Measurements from ENCODE around the gene MAD1L1. TPM values are rescaled to one million over a fixed set of nuclear protein-coding genes. Genes with fewer than 3 reads are reported as not detected.

MAD1L1 gene
- total and polyA plus RNA-seq, 3 experiments from 2014 or later, result 43.6 to 185 (median 47.3) TPM

DNA sequence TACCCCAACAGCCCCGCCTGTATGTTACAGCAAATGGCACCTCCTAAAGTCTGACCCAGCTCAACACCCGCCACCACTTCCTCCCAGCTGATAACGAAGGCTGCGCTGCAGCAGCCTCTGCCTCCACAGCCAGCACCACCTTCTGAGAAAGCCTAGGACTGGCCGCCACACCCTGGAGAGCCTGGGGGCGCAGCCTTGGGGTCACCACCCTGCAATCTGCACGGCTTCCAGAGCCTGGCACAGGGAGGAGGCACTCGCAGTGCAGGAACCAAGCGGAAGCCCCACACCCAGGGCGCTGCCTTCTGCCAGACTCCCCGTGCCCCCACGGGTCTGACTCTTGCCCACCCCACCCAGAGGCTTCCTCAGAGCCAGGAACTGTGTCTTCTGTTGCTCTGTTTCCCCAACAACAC lies 112.5 kb downstream of the MAD1L1 start:
- Histone ChIP-seq H3K36me3 (ENCODE audit: insufficient read depth, low read length) (no peaks in the 10 kb centered on the region), H3K27me3 (ENCODE audit: insufficient read depth, low read length, poor library complexity, severe bottlenecking) (no peaks in the 10 kb centered on the region), H3K4me3 (ENCODE audit: low read length) (no peak overlapping the region), H3K9me3 (ENCODE audit: low read length) (no peaks in the 10 kb centered on the region), H3K4me1 (ENCODE audit: insufficient read depth, low read length) (peaks cover 24% of the 10 kb centered on the region), H3K27ac (ENCODE audit: low read depth, low read length) (no peak overlapping the region)
- CTCF ChIA-PET, result interaction anchor here (0.6 to 2.3 kb wide), 3 partner anchors 16 to 331 kb away, joined by 3 to 12 read pairs (median 3); no protein-coding TSS in a partner anchor
- Mint-ChIP-seq H3K27me3 (peaks cover 0 to 2% of the 10 kb centered on the region in 2 donors), H3K9me3 (no peaks in the 10 kb centered on the region), H3K4me3 (peak overlapping the region; percentile 7 to 83 (median 76)), H3K36me3 (peaks cover 0 to 2% (median 2%) of the 10 kb centered on the region in 3 donors), H3K27ac (peak overlapping the region; percentile 70 to 95 (median 92)), H3K4me1 (peaks cover 23 to 37% (median 24%) of the 10 kb centered on the region in 3 donors)
- POLR2A ChIA-PET, result interaction anchor here (1.5 kb wide), 1 partner anchor 180 kb away, joined by 4 read pairs; no protein-coding TSS in a partner anchor
- DNase-seq, result peak; percentile 43 to 80 (median 60)

DNA sequence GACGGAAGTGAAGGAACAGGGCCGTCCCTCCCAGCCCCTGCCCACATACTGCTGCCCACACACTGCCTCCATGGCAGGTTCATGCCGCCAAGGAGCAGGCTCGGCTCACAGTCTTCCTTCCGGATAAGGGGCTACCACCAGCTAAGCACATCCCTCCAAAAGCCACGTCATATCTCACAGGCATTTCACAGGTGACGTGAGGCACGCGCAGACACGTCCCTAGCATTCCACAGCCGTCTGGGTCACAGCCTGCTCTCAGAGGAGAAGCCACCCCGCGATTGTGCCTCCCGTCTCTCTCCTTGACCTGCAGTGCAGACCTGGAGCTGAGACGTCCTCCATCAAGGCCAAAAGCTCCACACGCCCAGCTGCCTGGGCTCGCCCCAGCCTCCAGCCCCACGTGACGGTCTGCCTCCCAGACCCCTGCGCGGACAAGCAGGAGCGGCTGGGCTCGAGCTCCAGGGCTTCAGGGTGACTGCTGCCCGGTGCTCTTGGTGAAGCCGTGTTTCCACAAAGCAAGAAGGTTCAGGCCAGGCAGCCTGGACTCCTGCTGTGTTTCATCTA lies 114.0 kb downstream of the MAD1L1 start:
- DNase-seq, result no peak
- ChIA-PET CTCF (interaction anchor here (2.3 kb wide), 1 partner anchor 15 kb away, joined by 12 read pairs; no protein-coding TSS in a partner anchor), POLR2A (no interaction called here)
- no peaks in the 10 kb centered on the region for H3K36me3 ChIP-seq (ENCODE audit: insufficient read depth, low read length)
- peaks cover 24% of the 10 kb centered on the region for H3K4me1 ChIP-seq (ENCODE audit: insufficient read depth, low read length)
- H3K27ac ChIP-seq (ENCODE audit: low read depth, low read length), result no peak overlapping the region
- Mint-ChIP-seq H3K27ac (peak overlapping the region in 6 of 8 donors; percentile 9 to 95 (median 52)), H3K9me3 (no peaks in the 10 kb centered on the region), H3K36me3 (peaks cover 0 to 2% (median under 1%) of the 10 kb centered on the region in 3 donors), H3K27me3 (peaks cover 0 to 2% of the 10 kb centered on the region in 2 donors), H3K4me1 (peaks cover 23 to 38% (median 24%) of the 10 kb centered on the region in 3 donors), H3K4me3 (peak overlapping the region in 2 of 7 donors; percentile 15 to 54)
- no peak overlapping the region for H3K4me3 ChIP-seq (ENCODE audit: low read length)
- no peaks in the 10 kb centered on the region for H3K27me3 ChIP-seq (ENCODE audit: insufficient read depth, low read length, poor library complexity, severe bottlenecking)
- H3K9me3 ChIP-seq (ENCODE audit: low read length), result no peaks in the 10 kb centered on the region

DNA sequence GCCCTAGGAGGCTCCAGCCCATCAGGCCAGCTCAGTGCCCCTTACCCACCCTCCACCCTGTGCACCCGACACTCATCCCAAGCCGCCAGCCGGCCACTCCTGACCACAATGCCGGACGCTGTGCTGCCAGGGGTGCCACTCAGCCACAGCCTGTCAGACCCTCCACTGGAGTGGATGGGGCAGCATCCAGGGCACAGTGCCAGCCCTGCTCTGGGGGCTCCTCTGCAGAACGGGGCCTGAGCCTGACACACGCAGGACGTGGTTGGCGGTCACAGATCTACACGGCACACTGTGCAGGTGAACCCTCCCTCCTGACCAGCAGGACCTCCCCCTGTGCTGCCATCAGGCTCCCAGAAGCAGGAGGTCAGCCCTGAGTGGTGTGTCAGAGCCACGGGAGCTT lies 114.7 kb downstream of the MAD1L1 start:
- Histone ChIP-seq H3K36me3 (ENCODE audit: insufficient read depth, low read length) (no peaks in the 10 kb centered on the region), H3K4me1 (ENCODE audit: insufficient read depth, low read length) (peaks cover 24% of the 10 kb centered on the region), H3K4me3 (ENCODE audit: low read length) (no peak overlapping the region), H3K27ac (ENCODE audit: low read depth, low read length) (no peak overlapping the region), H3K27me3 (ENCODE audit: insufficient read depth, low read length, poor library complexity, severe bottlenecking) (no peaks in the 10 kb centered on the region), H3K9me3 (ENCODE audit: low read length) (no peaks in the 10 kb centered on the region)
- Mint-ChIP-seq H3K4me3 (no peak overlapping the region), H3K4me1 (peaks cover 23 to 41% (median 24%) of the 10 kb centered on the region in 3 donors), H3K9me3 (no peaks in the 10 kb centered on the region), H3K36me3 (peaks cover 0 to 3% (median under 1%) of the 10 kb centered on the region in 3 donors), H3K27me3 (peaks cover 0 to 2% of the 10 kb centered on the region in 2 donors), H3K27ac (peak overlapping the region in 3 of 8 donors; percentile 25 to 80 (median 59))
- CTCF ChIA-PET, result interaction anchor here (2.3 kb wide), 1 partner anchor 14 kb away, joined by 12 read pairs; no protein-coding TSS in a partner anchor
- POLR2A ChIA-PET, result no interaction called here
- DNase-seq, result no peak

DNA sequence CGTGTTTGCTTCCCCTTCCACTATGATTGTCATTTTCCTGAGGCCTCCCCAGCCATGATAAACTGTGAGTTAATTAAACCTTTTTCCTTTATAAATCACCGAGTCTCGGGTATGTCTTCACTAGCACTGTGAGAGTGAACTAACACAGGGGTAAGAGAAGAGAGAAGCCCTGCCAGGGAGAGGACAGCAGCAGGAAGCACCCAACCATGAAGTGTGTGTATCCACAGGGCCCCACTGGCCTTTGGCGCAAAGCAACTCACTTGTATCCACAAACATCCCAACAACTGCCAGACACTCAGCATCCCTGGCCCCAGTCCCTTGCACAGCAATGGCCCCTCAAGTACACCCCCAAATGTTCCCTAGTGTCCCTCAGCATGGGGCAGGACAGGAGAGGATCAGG lies 115.1 kb downstream of the MAD1L1 start:
- Mint-ChIP-seq H3K27me3 (peaks cover 0 to 2% of the 10 kb centered on the region in 2 donors), H3K9me3 (no peaks in the 10 kb centered on the region), H3K27ac (peak overlapping the region in 6 of 8 donors; percentile 23 to 88 (median 64)), H3K4me3 (peak overlapping the region in 1 of 7 donors; percentile 12), H3K4me1 (peaks cover 27 to 45% (median 28%) of the 10 kb centered on the region in 3 donors), H3K36me3 (peaks cover 0 to 3% (median 0%) of the 10 kb centered on the region in 3 donors)
- peaks cover 24% of the 10 kb centered on the region for H3K4me1 ChIP-seq (ENCODE audit: insufficient read depth, low read length)
- ChIA-PET POLR2A (no interaction called here), CTCF (no interaction called here)
- no peak for DNase-seq
- H3K4me3 ChIP-seq (ENCODE audit: low read length), result no peak overlapping the region
- no peak overlapping the region for H3K27ac ChIP-seq (ENCODE audit: low read depth, low read length)
- no peaks in the 10 kb centered on the region for H3K9me3 ChIP-seq (ENCODE audit: low read length)
- H3K27me3 ChIP-seq (ENCODE audit: insufficient read depth, low read length, poor library complexity, severe bottlenecking), result no peaks in the 10 kb centered on the region
- no peaks in the 10 kb centered on the region for H3K36me3 ChIP-seq (ENCODE audit: insufficient read depth, low read length)

DNA sequence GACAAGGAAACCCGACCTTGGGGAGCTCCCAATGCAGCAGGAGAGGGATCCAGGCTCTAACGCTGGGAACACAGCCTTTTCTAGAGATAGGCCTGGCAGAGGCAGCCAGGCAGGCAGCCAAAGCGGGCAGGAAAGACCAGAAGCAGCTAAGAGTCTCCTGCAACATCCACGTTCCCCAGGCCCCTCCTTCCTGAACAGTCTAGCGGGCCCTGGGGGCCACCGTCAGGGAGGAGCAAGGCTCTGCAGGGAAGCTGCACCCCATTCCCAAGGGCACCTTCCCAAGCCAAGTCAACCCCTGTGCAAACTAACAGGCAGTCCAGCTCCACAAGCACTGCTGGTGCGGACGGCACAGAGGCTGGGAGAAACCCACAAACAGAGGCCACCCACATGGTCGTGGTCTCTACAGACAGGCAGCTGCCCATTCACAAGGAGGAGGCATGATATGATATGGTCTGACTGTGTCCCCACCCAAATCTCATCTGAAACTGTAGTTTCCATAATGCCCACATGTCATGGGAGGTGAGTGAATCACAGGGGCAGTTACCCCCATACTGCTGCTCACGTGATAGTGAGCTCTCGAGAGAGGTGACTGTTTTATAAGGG lies 115.7 kb downstream of the MAD1L1 start:
- H3K27me3 ChIP-seq (ENCODE audit: insufficient read depth, low read length, poor library complexity, severe bottlenecking), result no peaks in the 10 kb centered on the region
- H3K4me3 Mint-ChIP-seq, result no peak overlapping the region
- H3K27ac Mint-ChIP-seq, result peak overlapping the region in 4 of 8 donors; percentile 23 to 88 (median 50)
- no peaks in the 10 kb centered on the region for H3K9me3 ChIP-seq (ENCODE audit: low read length)
- H3K27ac ChIP-seq (ENCODE audit: low read depth, low read length), result no peak overlapping the region
- H3K36me3 ChIP-seq (ENCODE audit: insufficient read depth, low read length), result no peaks in the 10 kb centered on the region
- H3K4me1 ChIP-seq (ENCODE audit: insufficient read depth, low read length), result peaks cover 29% of the 10 kb centered on the region
- H3K9me3 Mint-ChIP-seq, result no peaks in the 10 kb centered on the region
- peaks cover 0 to 3% (median 0%) of the 10 kb centered on the region in 3 donors for H3K36me3 Mint-ChIP-seq
- no peak for DNase-seq
- POLR2A ChIA-PET, result no interaction called here
- H3K27me3 Mint-ChIP-seq, result peaks cover 0 to 2% of the 10 kb centered on the region in 2 donors
- H3K4me1 Mint-ChIP-seq, result peaks cover 31 to 51% (median 33%) of the 10 kb centered on the region in 3 donors
- CTCF ChIA-PET, result no interaction called here
- H3K4me3 ChIP-seq (ENCODE audit: low read length), result no peak overlapping the region

DNA sequence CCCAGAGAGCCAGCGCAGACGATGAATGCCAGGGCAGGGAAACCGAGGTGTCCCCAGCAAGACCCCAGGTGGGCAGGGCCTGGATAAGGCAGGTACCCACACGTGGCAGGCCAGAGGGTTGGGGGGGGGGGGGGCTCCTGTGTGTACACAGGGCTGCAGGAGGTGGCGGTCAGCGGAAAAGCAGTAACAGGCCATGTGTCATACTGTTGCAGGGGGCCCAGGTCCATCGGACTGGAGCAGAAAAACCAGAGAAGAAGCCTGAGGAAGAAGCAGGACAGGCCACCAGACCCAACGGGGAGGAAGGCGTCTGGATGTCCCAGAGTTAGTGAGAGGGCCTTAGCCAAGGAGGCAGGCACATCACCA lies 116.3 kb downstream of the MAD1L1 start:
- Mint-ChIP-seq H3K27ac (peak overlapping the region in 2 of 8 donors; percentile 51 to 52), H3K4me3 (no peak overlapping the region), H3K9me3 (no peaks in the 10 kb centered on the region), H3K36me3 (peaks cover 0 to 3% (median 0%) of the 10 kb centered on the region in 3 donors), H3K4me1 (peaks cover 35 to 57% (median 40%) of the 10 kb centered on the region in 3 donors), H3K27me3 (peaks cover 0 to 2% of the 10 kb centered on the region in 2 donors)
- no peak overlapping the region for H3K4me3 ChIP-seq (ENCODE audit: low read length)
- H3K4me1 ChIP-seq (ENCODE audit: insufficient read depth, low read length), result peaks cover 31% of the 10 kb centered on the region
- no peak overlapping the region for H3K27ac ChIP-seq (ENCODE audit: low read depth, low read length)
- no peaks in the 10 kb centered on the region for H3K9me3 ChIP-seq (ENCODE audit: low read length)
- no peak for DNase-seq
- no peaks in the 10 kb centered on the region for H3K36me3 ChIP-seq (ENCODE audit: insufficient read depth, low read length)
- POLR2A ChIA-PET, result no interaction called here
- CTCF ChIA-PET, result no interaction called here
- no peaks in the 10 kb centered on the region for H3K27me3 ChIP-seq (ENCODE audit: insufficient read depth, low read length, poor library complexity, severe bottlenecking)

DNA sequence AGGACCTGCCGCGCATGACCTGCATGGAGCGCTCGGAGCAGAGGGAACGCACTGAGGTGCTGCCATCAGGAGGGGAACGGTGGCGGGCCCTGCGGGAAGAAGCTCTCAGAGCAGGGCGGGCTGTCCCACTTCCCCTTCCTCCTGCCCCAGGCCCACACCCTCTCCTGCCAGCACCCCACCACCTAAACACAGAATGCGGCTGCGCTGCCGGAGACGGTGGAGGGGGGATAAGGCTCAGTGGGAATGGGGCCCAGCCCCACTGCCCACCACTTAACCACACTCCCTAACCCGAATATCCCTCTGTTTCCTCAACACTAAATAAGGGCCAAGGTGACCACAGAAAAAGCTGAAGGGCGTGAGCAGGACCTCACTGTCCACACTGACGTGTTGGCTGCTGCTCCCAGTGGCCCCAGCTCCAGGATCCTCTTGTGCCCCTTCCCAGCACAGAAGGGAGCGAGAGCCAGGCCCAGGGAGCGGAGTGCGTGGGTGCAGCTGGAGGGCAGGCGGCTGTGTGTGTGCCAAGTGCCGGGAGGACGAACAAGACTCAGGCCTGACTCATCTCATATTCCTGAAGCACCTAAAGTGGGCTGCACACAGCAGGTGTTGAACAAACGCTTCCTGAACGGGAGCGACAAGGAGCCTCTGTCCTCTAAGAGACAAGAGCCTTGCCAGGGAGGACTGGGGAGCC lies 116.8 kb downstream of the MAD1L1 start:
- H3K9me3 ChIP-seq (ENCODE audit: low read length), result no peaks in the 10 kb centered on the region
- POLR2A ChIA-PET, result no interaction called here
- Mint-ChIP-seq H3K27me3 (peaks cover 0 to 2% of the 10 kb centered on the region in 2 donors), H3K9me3 (no peaks in the 10 kb centered on the region), H3K4me3 (no peak overlapping the region), H3K27ac (no peak overlapping the region), H3K4me1 (peaks cover 37 to 57% (median 45%) of the 10 kb centered on the region in 3 donors), H3K36me3 (peaks cover 0 to 3% (median 0%) of the 10 kb centered on the region in 3 donors)
- no peak overlapping the region for H3K27ac ChIP-seq (ENCODE audit: low read depth, low read length)
- no peak for DNase-seq
- H3K36me3 ChIP-seq (ENCODE audit: insufficient read depth, low read length), result no peaks in the 10 kb centered on the region
- no peak overlapping the region for H3K4me3 ChIP-seq (ENCODE audit: low read length)
- peaks cover 26% of the 10 kb centered on the region for H3K4me1 ChIP-seq (ENCODE audit: insufficient read depth, low read length)
- CTCF ChIA-PET, result no interaction called here
- no peaks in the 10 kb centered on the region for H3K27me3 ChIP-seq (ENCODE audit: insufficient read depth, low read length, poor library complexity, severe bottlenecking)
